Neutrophil (primary cell): Measurements from ENCODE around the gene ZNF22.

ENCODE experiments used
- H3K27ac ChIP-seq: fragments of 200-600 bp; sonication (generic); 2 replicates; pipeline ENCODE4 v1.5.1; 2016; ENCODE audit warnings: mild to moderate bottlenecking, moderate library complexity
- H3K27me3 ChIP-seq: fragments of 200-600 bp; sonication (generic); 2 replicates; pipeline ENCODE4 v1.6.0; 2016; ENCODE audit warnings: mild to moderate bottlenecking
- H3K36me3 ChIP-seq: fragments of 200-600 bp; sonication (generic); 2 replicates; pipeline ENCODE4 v1.5.1; 2017
- H3K4me1 ChIP-seq, 2 experiments: fragments of 200-600 bp in 1 of 2; sonication (generic) in 1 of 2; 1 replicate in 1 of 2; 2 replicates in 1 of 2; pipeline versions ENCODE4 v1.5.1 to v1.6.1; 2013 to 2016; ENCODE audit warnings: low read depth in 1 of 2, low read length in 1 of 2, mild to moderate bottlenecking in 1 of 2, moderate library complexity in 1 of 2; ENCODE audit not compliant: control insufficient read depth in 1 of 2, insufficient read depth in 1 of 2
- H3K4me3 ChIP-seq, 2 experiments: fragments of 200-600 bp in 1 of 2; sonication (generic) in 1 of 2; 1 replicate in 1 of 2; 2 replicates in 1 of 2; pipeline ENCODE4 v1.5.1; 2013 to 2016; ENCODE audit warnings: low read depth in 1 of 2, low read length in 1 of 2, mild to moderate bottlenecking in 1 of 2, moderate library complexity in 1 of 2
- H3K9me3 ChIP-seq: fragments of 200-600 bp; sonication (generic); 2 replicates; pipeline ENCODE4 v1.5.1; 2016
- CTCF ChIP-seq: fragments of 200-600 bp; sonication (generic); IDR thresholded peaks from 2 replicates; pipeline ENCODE4 v1.5.1; 2016; ENCODE audit warnings: antibody characterized with exemption

Gene ZNF22

GRCh38 chr10:44988957-44989585 is 11.7 kb upstream of the ZNF22 start:
- no peak overlapping the region for H3K4me3 ChIP-seq
- H3K9me3 ChIP-seq: no peaks in the 10 kb centered on the region
- H3K36me3 ChIP-seq: peaks cover 80% of the 10 kb centered on the region
- no peaks in the 10 kb centered on the region for H3K27me3 ChIP-seq
- H3K4me1 ChIP-seq: no peaks in the 10 kb centered on the region
- H3K27ac ChIP-seq: no peak overlapping the region
- no peak for TF ChIP-seq CTCF

GRCh38 chr10:44989597-44990301 is 11.0 kb upstream of the ZNF22 start:
- Histone ChIP-seq H3K4me1 (no peaks in the 10 kb centered on the region), H3K9me3 (no peaks in the 10 kb centered on the region), H3K27me3 (no peaks in the 10 kb centered on the region), H3K36me3 (peaks cover 74% of the 10 kb centered on the region), H3K27ac (no peak overlapping the region), H3K4me3 (no peak overlapping the region)
- TF ChIP-seq CTCF: no peak

GRCh38 chr10:44990302-44990655 is 10.4 kb upstream of the ZNF22 start:
- H3K27me3 ChIP-seq: no peaks in the 10 kb centered on the region

GRCh38 chr10:44990965-44991364 is 9.8 kb upstream of the ZNF22 start:
- H3K36me3 ChIP-seq: peaks cover 65% of the 10 kb centered on the region

More at GRCh38 chr10:44990302-44990655, 10.4 kb upstream of the ZNF22 start:
- H3K4me3 ChIP-seq: no peak overlapping the region
- no peaks in the 10 kb centered on the region for H3K9me3 ChIP-seq
- no peak for TF ChIP-seq CTCF
- peaks cover 69% of the 10 kb centered on the region for H3K36me3 ChIP-seq
- H3K27ac ChIP-seq: no peak overlapping the region
- peaks cover 3% of the 10 kb centered on the region in 2 experiments for H3K4me1 ChIP-seq

GRCh38 chr10:44991571-44991970 is 9.2 kb upstream of the ZNF22 start:
- Histone ChIP-seq H3K4me1 (peaks cover 16% of the 10 kb centered on the region in 2 experiments), H3K36me3 (peaks cover 58% of the 10 kb centered on the region), H3K27me3 (no peaks in the 10 kb centered on the region), H3K4me3 (no peak overlapping the region), H3K27ac (no peak overlapping the region), H3K9me3 (no peaks in the 10 kb centered on the region)
- no peak for TF ChIP-seq CTCF

More at GRCh38 chr10:44990965-44991364, 9.8 kb upstream of the ZNF22 start:
- TF ChIP-seq CTCF: no peak
- Histone ChIP-seq H3K4me3 (no peak overlapping the region), H3K27me3 (no peaks in the 10 kb centered on the region), H3K4me1 (peaks cover 10% of the 10 kb centered on the region in 2 experiments), H3K9me3 (no peaks in the 10 kb centered on the region), H3K27ac (no peak overlapping the region)
